H1 (cell line): ENCODE measurements around the gene LPXN. TPM values are rescaled to one million over a fixed set of nuclear protein-coding genes. Genes with fewer than 3 reads are reported as not detected.

ENCODE experiments used
- CTCF ChIA-PET: fragments of 300-600 bp; sonication (Branson Sonifier 250); formaldehyde crosslinking; loops from one replicate; lab custom pipeline; 2021; ENCODE audit not compliant: partially characterized antibody; lab: Charles Lee
- POLR2A ChIA-PET: fragments of 300-600 bp; sonication (Branson Sonifier 250); formaldehyde crosslinking; loops from one replicate; lab custom pipeline; 2021; ENCODE audit warnings: inconsistent platforms; ENCODE audit not compliant: partially characterized antibody; lab: Charles Lee
- DNase-seq, 2 experiments: peaks; one replicate each; pipeline versions ENCODE4 v3.0.0 to v3.0.0-alpha.2; 2010 to 2022; ENCODE audit warnings: low spot score in 2 of 2, low read depth in 1 of 2, mixed read lengths in 1 of 2
- FAIRE-seq: peaks from 2 replicates; lab custom pipeline; 2011; peaks lifted over from hg19 to GRCh38; lab: Jason Lieb, UNC
- H2AFZ ChIP-seq: 2 replicates; pipeline ENCODE4 v1.8.1; 2012; ENCODE audit warnings: low read length, inconsistent platforms
- H2AK5ac ChIP-seq: 2 replicates; pipeline ENCODE4 v1.6.1; 2013; ENCODE audit warnings: low read depth, low read length
- H2BK120ac ChIP-seq: replicated peaks from 2 replicates; pipeline ENCODE3; 2013; ENCODE audit warnings: low read depth, low read length, inconsistent platforms
- H2BK12ac ChIP-seq: 2 replicates; pipeline ENCODE4 v1.6.1; 2013; ENCODE audit warnings: low read depth, low read length
- H2BK15ac ChIP-seq: 2 replicates; pipeline ENCODE4 v1.6.1; 2013; ENCODE audit warnings: low read length
- H2BK20ac ChIP-seq: 2 replicates; pipeline ENCODE4 v1.6.1; 2013; ENCODE audit warnings: low read length
- H2BK5ac ChIP-seq: 2 replicates; pipeline ENCODE4 v1.6.1; 2013; ENCODE audit warnings: low read depth, low read length
- H3K14ac ChIP-seq: 2 replicates; pipeline ENCODE4 v1.6.1; 2013; ENCODE audit warnings: inconsistent platforms; ENCODE audit not compliant: insufficient read length
- H3K18ac ChIP-seq: 2 replicates; pipeline ENCODE4 v1.6.1; 2013; ENCODE audit warnings: low read length; ENCODE audit errors: extremely low read depth
- H3K23ac ChIP-seq: 2 replicates; pipeline ENCODE4 v1.6.1; 2013; ENCODE audit warnings: inconsistent platforms; ENCODE audit not compliant: insufficient read length
- H3K23me2 ChIP-seq: 2 replicates; pipeline ENCODE4 v1.6.1; 2013; ENCODE audit warnings: low read depth, low read length
- H3K27ac ChIP-seq: 2 replicates; pipeline ENCODE4 v1.6.1; 2011; ENCODE audit warnings: low read depth, low read length, inconsistent platforms
- H3K27me3 ChIP-seq, 4 experiments: replicated peaks in 1 of 4; 1 replicate in 1 of 4; 2 replicates in 3 of 4; pipeline versions ENCODE4 v1.6.1 to v1.8.1; 2011 to 2013; ENCODE audit warnings: low read length in 3 of 4, mild to moderate bottlenecking in 3 of 4, inconsistent platforms in 2 of 4, mixed read lengths in 2 of 4, moderate library complexity in 1 of 4; ENCODE audit not compliant: control insufficient read depth in 3 of 4, insufficient read depth in 3 of 4; ENCODE audit errors: extremely low read depth in 1 of 4
- H3K36me3 ChIP-seq, 4 experiments: 2 replicates each; pipeline versions ENCODE4 v1.6.1 to v1.8.1; 2011 to 2013; ENCODE audit warnings: mild to moderate bottlenecking in 4 of 4, low read length in 3 of 4, moderate library complexity in 2 of 4, control low read depth in 1 of 4, inconsistent platforms in 1 of 4; ENCODE audit not compliant: insufficient read depth in 4 of 4, control insufficient read depth in 2 of 4
- H3K4ac ChIP-seq: replicated peaks from 2 replicates; pipeline ENCODE3; 2013; ENCODE audit warnings: low read length, low read depth, mixed read lengths, inconsistent platforms; ENCODE audit not compliant: insufficient read length
- H3K4me1 ChIP-seq, 4 experiments: replicated peaks in 1 of 4; 1 replicate in 1 of 4; 2 replicates in 3 of 4; pipeline versions ENCODE4 v1.6.1 to v1.8.1; 2011 to 2013; ENCODE audit warnings: low read length in 3 of 4, inconsistent platforms in 2 of 4, mixed read lengths in 1 of 4; ENCODE audit not compliant: insufficient read depth in 4 of 4, control insufficient read depth in 3 of 4
- H3K4me2 ChIP-seq, 2 experiments: 2 replicates each; pipeline versions ENCODE4 v1.6.1 to v1.8.1; 2011 to 2013; ENCODE audit warnings: low read depth in 2 of 2, low read length in 2 of 2, control low read depth in 1 of 2, inconsistent platforms in 1 of 2, mild to moderate bottlenecking in 1 of 2; ENCODE audit not compliant: insufficient read depth in 1 of 2
- H3K4me3 ChIP-seq, 4 experiments: fragments of 200-600, 300-600 bp in 1 of 4; sonication (generic), shearing (Covaris generic), sonication (Bioruptor Twin) in 1 of 4; 2 replicates each; pipeline versions ENCODE4 v1.5.1 to v1.8.1; 2011 to 2016; ENCODE audit warnings: low read length in 4 of 4, low read depth in 3 of 4, control low read depth in 2 of 4, inconsistent platforms in 2 of 4, mild to moderate bottlenecking in 2 of 4, mixed read lengths in 1 of 4, moderate library complexity in 1 of 4; ENCODE audit not compliant: insufficient read depth in 2 of 4; ENCODE audit errors: extremely low read depth in 1 of 4
- H3K56ac ChIP-seq: replicated peaks from 2 replicates; pipeline ENCODE3; 2013; ENCODE audit warnings: low read depth, mild to moderate bottlenecking, mixed read lengths, low read length, inconsistent platforms; ENCODE audit not compliant: insufficient read length
- H3K79me1 ChIP-seq: 2 replicates; pipeline ENCODE4 v1.6.1; 2013; ENCODE audit warnings: low read depth, low read length, control low read depth
- H3K79me2 ChIP-seq, 2 experiments: 2 replicates each; pipeline versions ENCODE4 v1.6.1 to v1.8.1; 2012 to 2013; ENCODE audit warnings: low read length in 2 of 2, mild to moderate bottlenecking in 2 of 2, inconsistent platforms in 1 of 2; ENCODE audit not compliant: insufficient read depth in 2 of 2, control insufficient read depth in 1 of 2
- H3K9ac ChIP-seq, 4 experiments: replicated peaks in 1 of 4; 1 replicate in 1 of 4; 2 replicates in 3 of 4; pipeline versions ENCODE4 v1.6.1 to v1.8.1; 2011 to 2013; ENCODE audit warnings: low read depth in 3 of 4, low read length in 3 of 4, control low read depth in 2 of 4, mild to moderate bottlenecking in 2 of 4, moderate library complexity in 2 of 4, inconsistent platforms in 1 of 4; ENCODE audit errors: extremely low read depth in 1 of 4
- H3K9me3 ChIP-seq, 2 experiments: 2 replicates each; pipeline versions ENCODE4 v1.6.1 to v1.8.1; 2012 to 2013; ENCODE audit warnings: mild to moderate bottlenecking in 2 of 2, moderate library complexity in 2 of 2, control low read depth in 1 of 2, inconsistent platforms in 1 of 2, low read depth in 1 of 2, low read length in 1 of 2, mixed read lengths in 1 of 2; ENCODE audit not compliant: insufficient read depth in 2 of 2
- H4K20me1 ChIP-seq, 2 experiments: replicated peaks in 1 of 2; 2 replicates each; pipeline versions ENCODE3 to v1.8.1; 2011 to 2013; ENCODE audit warnings: inconsistent platforms in 2 of 2, low read length in 2 of 2, mild to moderate bottlenecking in 1 of 2; ENCODE audit not compliant: insufficient read depth in 2 of 2, control insufficient read depth in 1 of 2
- H4K5ac ChIP-seq: 2 replicates; pipeline ENCODE4 v1.6.1; 2013; ENCODE audit warnings: low read length, low read depth, mixed read lengths, inconsistent platforms; ENCODE audit not compliant: insufficient read length
- H4K8ac ChIP-seq: 2 replicates; pipeline ENCODE4 v1.8.0; 2013; ENCODE audit warnings: mild to moderate bottlenecking, moderate library complexity, low read length, inconsistent platforms; ENCODE audit not compliant: insufficient read depth; ENCODE audit errors: extremely low read depth
- H4K91ac ChIP-seq: replicated peaks from 2 replicates; pipeline ENCODE3; 2013; ENCODE audit warnings: low read length, mixed read lengths, inconsistent platforms; ENCODE audit not compliant: insufficient read length
- E2F6 ChIP-seq: IDR thresholded peaks from 2 replicates; pipeline ENCODE4 v1.6.1; 2012; ENCODE audit warnings: inconsistent platforms
- EGR1 ChIP-seq: IDR thresholded peaks from 2 replicates; pipeline ENCODE4 v1.6.1; 2011; ENCODE audit warnings: low read depth, low read length, borderline replicate concordance
- JUN ChIP-seq: IDR thresholded peaks from 2 replicates; pipeline ENCODE4 v1.6.1; 2011; ENCODE audit warnings: low read depth, mild to moderate bottlenecking, improper control_type of control experiment, low read length
- MAFK ChIP-seq: IDR thresholded peaks from 2 replicates; pipeline ENCODE4 v1.6.1; 2012; ENCODE audit warnings: low read depth, mild to moderate bottlenecking, improper control_type of control experiment, low read length
- MAX ChIP-seq: IDR thresholded peaks from 2 replicates; pipeline ENCODE4 v1.6.1; 2012; ENCODE audit warnings: inconsistent platforms
- POLR2AphosphoS5 ChIP-seq: IDR thresholded peaks from 2 replicates; pipeline ENCODE4 v1.6.1; 2011; ENCODE audit warnings: low read depth, low read length
- RNF2 ChIP-seq: fragments of 200-900, 300-1000 bp; sonication (generic); IDR thresholded peaks from 2 replicates; pipeline ENCODE4 v1.7.1; 2016; ENCODE audit warnings: borderline replicate concordance, low read depth, mild to moderate bottlenecking, antibody characterized with exemption, low read length; ENCODE audit not compliant: poor library complexity, severe bottlenecking; ENCODE audit errors: missing control alignments
- SIN3A ChIP-seq, 2 experiments: IDR thresholded peaks in 1 of 2; conservative IDR thresholded peaks in 1 of 2; 2 replicates each; pipeline ENCODE4 v1.6.1; 2011 to 2012; ENCODE audit warnings: low read length in 2 of 2, improper control_type of control experiment in 1 of 2, low read depth in 1 of 2, mild to moderate bottlenecking in 1 of 2
- SIX5 ChIP-seq: IDR thresholded peaks from 2 replicates; pipeline ENCODE4 v1.6.1; 2011; ENCODE audit warnings: mild to moderate bottlenecking, low read depth, low read length
- SUZ12 ChIP-seq: fragments of 200-600 bp; sonication (generic); IDR thresholded peaks from 2 replicates; pipeline ENCODE4 v1.6.1; 2012; ENCODE audit warnings: mild to moderate bottlenecking, inconsistent platforms, low read length, moderate library complexity, mixed read lengths
- TAF1 ChIP-seq: IDR thresholded peaks from 2 replicates; pipeline ENCODE4 v1.6.1; 2011; ENCODE audit warnings: mild to moderate bottlenecking, low read depth, low read length
- WGBS, 2 experiments: shearing (Covaris generic) in 1 of 2; methylation state at CpG; one replicate each; pipeline versions ENCODE4 v1.1.6 to v1.1.7; 2013 to 2015; ENCODE audit warnings: low lambda C conversion rate in 2 of 2, mixed read lengths in 2 of 2, inconsistent platforms in 1 of 2, low coverage in 1 of 2, missing lambda C conversion rate in 1 of 2; ENCODE audit not compliant: insufficient replicate concordance in 2 of 2, insufficient coverage in 1 of 2, insufficient read length in 1 of 2; ENCODE audit errors: extremely low coverage in 1 of 2, missing lambda C conversion rate in 1 of 2; 5-methylcytosine and 5-hydroxymethylcytosine counted together
- polyA plus RNA-seq, 7 experiments: library from polyadenylated mRNA; depleted of rRNA in 3 of 7; stranded (reverse) in 5 of 7; unstranded in 2 of 7; fragments of >200 nt in 5 of 7; fragments of 200-250 nt in 2 of 7; gene quantifications; 1 replicate in 5 of 7; 2 replicates in 1 of 7; 4 replicates in 1 of 7; pipeline versions ENCODE4 v1.2.1 to v1.2.3, GENCODE V29; 2011 to 2013; ENCODE audit warnings: missing spikeins in 2 of 7, mixed read lengths in 2 of 7
- total RNA-seq: library from RNA; stranded (reverse); fragmentation: NEBNext Ultra II Directional; extraction: Animal tissue kit (Norgen Biotek cat#: 25700); gene quantifications from 2 replicates; pipeline ENCODE4 v1.2.1, GENCODE V29; 2021
- TF ChIP-seq, protein P1 (sequence below): IDR thresholded peaks from 2 replicates; pipeline ENCODE4 v1.6.1; 2011; ENCODE audit warnings: low read length, improper control_type of control experiment

LPXN gene
- total and polyA plus RNA-seq, 2 of the 8 experiments (the other 6 are each of a cell fraction or from before 2014, with no cell fraction given): 1.4 to 2.7 TPM

- Histone ChIP-seq H2BK5ac (no peak overlapping the region), H3K9me3 (no peaks in the 10 kb centered on the region), H2AK5ac (no peak overlapping the region), H3K14ac (no peak overlapping the region), H2BK15ac (no peak overlapping the region), H4K8ac (no peak overlapping the region), H4K20me1 (no peaks in the 10 kb centered on the region), H3K18ac (no peak overlapping the region), H3K27ac (no peak overlapping the region), H3K4ac (no peak overlapping the region), H4K91ac (no peak overlapping the region), H3K9ac (no peak overlapping the region), H3K4me2 (no peak overlapping the region), H3K79me2 (no peaks in the 10 kb centered on the region), H3K4me3 (no peak overlapping the region), H2AFZ (no peak overlapping the region), H3K79me1 (no peaks in the 10 kb centered on the region), H2BK120ac (no peak overlapping the region), H3K27me3 (no peaks in the 10 kb centered on the region), H3K23me2 (no peaks in the 10 kb centered on the region), H2BK20ac (no peak overlapping the region), H2BK12ac (no peak overlapping the region), H3K4me1 (no peaks in the 10 kb centered on the region), H4K5ac (no peak overlapping the region), H3K23ac (no peak overlapping the region), H3K56ac (no peak overlapping the region), H3K36me3 (no peaks in the 10 kb centered on the region)
- ChIA-PET CTCF (interaction anchor here (1.0 to 4.2 kb wide), 8 partner anchors 10 to 849 kb away, joined by 3 to 27 read pairs (median 6); no protein-coding TSS in a partner anchor), POLR2A (interaction anchor here (1.3 kb wide), 1 partner anchor 860 kb away, joined by 3 read pairs; no protein-coding TSS in a partner anchor)
- 94% methylated on average over 3 of the region's 3 CpGs; no CpG with 5 or more reads in 1 of the 2 experiments for WGBS, 2 experiments
- no peak for FAIRE-seq
- DNase-seq: no peak
- no peak for TF ChIP-seq TAF1
- TF ChIP-seq POLR2AphosphoS5: no peak
- TF ChIP-seq EGR1: no peak
- TF ChIP-seq E2F6: no peak
- TF ChIP-seq SUZ12: no peak
- no peak for TF ChIP-seq SIX5
- no peak for TF ChIP-seq RNF2
- no peak for TF ChIP-seq JUN
- TF ChIP-seq, protein P1, sequence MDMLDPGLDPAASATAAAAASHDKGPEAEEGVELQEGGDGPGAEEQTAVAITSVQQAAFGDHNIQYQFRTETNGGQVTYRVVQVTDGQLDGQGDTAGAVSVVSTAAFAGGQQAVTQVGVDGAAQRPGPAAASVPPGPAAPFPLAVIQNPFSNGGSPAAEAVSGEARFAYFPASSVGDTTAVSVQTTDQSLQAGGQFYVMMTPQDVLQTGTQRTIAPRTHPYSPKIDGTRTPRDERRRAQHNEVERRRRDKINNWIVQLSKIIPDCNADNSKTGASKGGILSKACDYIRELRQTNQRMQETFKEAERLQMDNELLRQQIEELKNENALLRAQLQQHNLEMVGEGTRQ: no peak
- TF ChIP-seq MAFK: no peak
- no peak for TF ChIP-seq MAX
- no peak for TF ChIP-seq SIN3A (conservative IDR thresholded peaks at IDR 0.05 in 1 of 2, IDR thresholded peaks at IDR 0.05 in 1 of 2; ENCODE audit: low read depth in 1 of 2, low read length in 2 of 2)
These were observed 64.0 kb downstream of the LPXN start for GRCh38 chr11:58511636-58512035.
